ENCODE data around the gene RPTOR. TPM values are rescaled to one million over a fixed set of nuclear protein-coding genes. Genes with fewer than 3 reads are reported as not detected.

RPTOR gene
- total RNA-seq, 1 experiment from 2014 or later: 58.0 TPM

DNA sequence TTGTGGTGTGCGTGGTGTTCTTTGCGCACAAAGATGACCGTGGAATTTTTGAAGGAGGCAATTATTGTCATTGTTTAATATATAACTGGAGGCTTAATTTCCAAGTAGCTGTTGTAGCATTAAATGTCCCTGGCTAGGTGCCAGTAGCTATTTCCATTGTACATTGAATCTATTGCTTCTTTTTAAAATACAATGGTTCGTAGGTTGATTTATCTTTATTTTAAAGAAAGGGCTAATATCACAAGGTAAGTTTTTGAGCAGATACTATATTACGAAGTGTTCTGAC, 127.1 kb downstream of the RPTOR start:
- Histone ChIP-seq H3K36me3 (ENCODE audit: control insufficient read depth, insufficient read depth, low read length) (no peaks in the 10 kb centered on the region), H3K27me3 (ENCODE audit: control insufficient read depth, insufficient read depth, low read length) (no peaks in the 10 kb centered on the region), H3K4me1 (ENCODE audit: control insufficient read depth, insufficient read depth, low read length) (no peaks in the 10 kb centered on the region; the same call in 1 of the 2 replicates), H3K4me3 (ENCODE audit: low read depth in 2 of 2, low read length in 2 of 2) (no peak overlapping the region), H3K9me3 (ENCODE audit: control insufficient read depth, insufficient read depth, low read depth, low read length) (no peaks in the 10 kb centered on the region), H3K27ac (ENCODE audit: low read length) (no peak overlapping the region)
- no peak for ATAC-seq
- TF ChIP-seq, protein P1, sequence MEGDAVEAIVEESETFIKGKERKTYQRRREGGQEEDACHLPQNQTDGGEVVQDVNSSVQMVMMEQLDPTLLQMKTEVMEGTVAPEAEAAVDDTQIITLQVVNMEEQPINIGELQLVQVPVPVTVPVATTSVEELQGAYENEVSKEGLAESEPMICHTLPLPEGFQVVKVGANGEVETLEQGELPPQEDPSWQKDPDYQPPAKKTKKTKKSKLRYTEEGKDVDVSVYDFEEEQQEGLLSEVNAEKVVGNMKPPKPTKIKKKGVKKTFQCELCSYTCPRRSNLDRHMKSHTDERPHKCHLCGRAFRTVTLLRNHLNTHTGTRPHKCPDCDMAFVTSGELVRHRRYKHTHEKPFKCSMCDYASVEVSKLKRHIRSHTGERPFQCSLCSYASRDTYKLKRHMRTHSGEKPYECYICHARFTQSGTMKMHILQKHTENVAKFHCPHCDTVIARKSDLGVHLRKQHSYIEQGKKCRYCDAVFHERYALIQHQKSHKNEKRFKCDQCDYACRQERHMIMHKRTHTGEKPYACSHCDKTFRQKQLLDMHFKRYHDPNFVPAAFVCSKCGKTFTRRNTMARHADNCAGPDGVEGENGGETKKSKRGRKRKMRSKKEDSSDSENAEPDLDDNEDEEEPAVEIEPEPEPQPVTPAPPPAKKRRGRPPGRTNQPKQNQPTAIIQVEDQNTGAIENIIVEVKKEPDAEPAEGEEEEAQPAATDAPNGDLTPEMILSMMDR (IDR thresholded peaks at IDR 0.05): no peak
- no peak for TF ChIP-seq TCF7L2 (IDR thresholded peaks at IDR 0.05; ENCODE audit: low read depth, low read length)
- TF ChIP-seq SIN3A (IDR thresholded peaks at IDR 0.05; ENCODE audit: borderline replicate concordance, insufficient read depth, low read depth, low read length): no peak
- no peak for TF ChIP-seq POLR2AphosphoS5 (IDR thresholded peaks at IDR 0.05; ENCODE audit: low read depth, low read length)
- TF ChIP-seq, protein P2, sequence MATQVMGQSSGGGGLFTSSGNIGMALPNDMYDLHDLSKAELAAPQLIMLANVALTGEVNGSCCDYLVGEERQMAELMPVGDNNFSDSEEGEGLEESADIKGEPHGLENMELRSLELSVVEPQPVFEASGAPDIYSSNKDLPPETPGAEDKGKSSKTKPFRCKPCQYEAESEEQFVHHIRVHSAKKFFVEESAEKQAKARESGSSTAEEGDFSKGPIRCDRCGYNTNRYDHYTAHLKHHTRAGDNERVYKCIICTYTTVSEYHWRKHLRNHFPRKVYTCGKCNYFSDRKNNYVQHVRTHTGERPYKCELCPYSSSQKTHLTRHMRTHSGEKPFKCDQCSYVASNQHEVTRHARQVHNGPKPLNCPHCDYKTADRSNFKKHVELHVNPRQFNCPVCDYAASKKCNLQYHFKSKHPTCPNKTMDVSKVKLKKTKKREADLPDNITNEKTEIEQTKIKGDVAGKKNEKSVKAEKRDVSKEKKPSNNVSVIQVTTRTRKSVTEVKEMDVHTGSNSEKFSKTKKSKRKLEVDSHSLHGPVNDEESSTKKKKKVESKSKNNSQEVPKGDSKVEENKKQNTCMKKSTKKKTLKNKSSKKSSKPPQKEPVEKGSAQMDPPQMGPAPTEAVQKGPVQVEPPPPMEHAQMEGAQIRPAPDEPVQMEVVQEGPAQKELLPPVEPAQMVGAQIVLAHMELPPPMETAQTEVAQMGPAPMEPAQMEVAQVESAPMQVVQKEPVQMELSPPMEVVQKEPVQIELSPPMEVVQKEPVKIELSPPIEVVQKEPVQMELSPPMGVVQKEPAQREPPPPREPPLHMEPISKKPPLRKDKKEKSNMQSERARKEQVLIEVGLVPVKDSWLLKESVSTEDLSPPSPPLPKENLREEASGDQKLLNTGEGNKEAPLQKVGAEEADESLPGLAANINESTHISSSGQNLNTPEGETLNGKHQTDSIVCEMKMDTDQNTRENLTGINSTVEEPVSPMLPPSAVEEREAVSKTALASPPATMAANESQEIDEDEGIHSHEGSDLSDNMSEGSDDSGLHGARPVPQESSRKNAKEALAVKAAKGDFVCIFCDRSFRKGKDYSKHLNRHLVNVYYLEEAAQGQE (IDR thresholded peaks at IDR 0.05; ENCODE audit: insufficient read depth in 1 of 2, low read depth in 2 of 2, low read length in 1 of 2): no peak
- POLR2A ChIA-PET: no interaction called here
- BruUV-seq (replicated peaks): no TSS peak
- in situ Hi-C loops (cut with HindIII; ENCODE audit: low pct_unique_long_range_greater_than_20kb, low sequenced_read_pairs): no loop called here
- intact Hi-C loops (cut with micrococcal nuclease; ENCODE audit: unreplicated experiment): no loop called here
- CTCF ChIA-PET: no interaction called here
- DNase-seq (ENCODE audit: low read depth, low spot score): no peak

DNA sequence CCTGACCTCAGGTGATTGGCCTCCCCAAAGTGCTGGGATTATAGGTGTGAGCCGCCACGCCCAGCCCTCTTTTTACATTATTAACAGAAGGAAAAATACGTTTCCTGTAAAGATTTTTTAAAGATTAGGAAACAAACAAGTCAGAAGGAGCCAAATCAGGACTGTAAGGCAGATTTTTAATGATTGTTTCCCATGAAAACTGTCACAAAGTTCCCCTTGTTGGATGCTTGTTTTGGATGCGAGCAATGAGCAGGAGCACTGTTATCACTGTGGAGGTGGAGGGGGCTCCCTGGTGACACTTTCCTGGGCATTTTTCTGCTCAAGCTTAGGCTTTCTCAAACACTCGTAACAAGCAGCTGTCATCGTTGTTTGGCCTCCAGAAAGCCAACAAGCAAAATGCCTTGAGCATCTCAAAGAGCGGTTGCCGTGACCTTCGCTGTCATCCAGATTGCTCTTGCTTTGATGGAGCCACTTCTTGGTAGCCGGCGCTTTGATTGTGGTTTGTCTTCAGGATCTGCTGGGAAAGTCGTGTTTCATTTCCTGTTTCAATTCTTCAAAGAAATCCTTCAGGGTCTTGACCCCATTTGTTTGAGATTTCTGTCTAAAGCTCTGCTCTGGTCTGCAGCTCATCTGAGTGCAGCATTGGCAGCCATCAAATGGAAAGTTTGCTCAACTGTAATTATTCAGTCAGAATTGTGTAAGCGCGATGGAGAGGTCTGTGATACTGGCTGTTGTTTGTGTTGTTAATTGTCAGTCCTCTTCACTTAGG, 128.7 kb downstream of the RPTOR start:
- TF ChIP-seq, protein P1 (IDR thresholded peaks at IDR 0.05): no peak
- TF ChIP-seq POLR2AphosphoS5 (IDR thresholded peaks at IDR 0.05; ENCODE audit: low read depth, low read length) (no peak), TCF7L2 (IDR thresholded peaks at IDR 0.05; ENCODE audit: low read depth, low read length) (no peak), SIN3A (IDR thresholded peaks at IDR 0.05; ENCODE audit: borderline replicate concordance, insufficient read depth, low read depth, low read length) (no peak)
- TF ChIP-seq, protein P2 (IDR thresholded peaks at IDR 0.05; ENCODE audit: insufficient read depth in 1 of 2, low read depth in 2 of 2, low read length in 1 of 2): no peak
- POLR2A ChIA-PET: no interaction called here
- Histone ChIP-seq H3K27me3 (ENCODE audit: control insufficient read depth, insufficient read depth, low read length) (no peaks in the 10 kb centered on the region), H3K4me3 (ENCODE audit: low read depth in 2 of 2, low read length in 2 of 2) (no peak overlapping the region), H3K9me3 (ENCODE audit: control insufficient read depth, insufficient read depth, low read depth, low read length) (no peaks in the 10 kb centered on the region), H3K27ac (ENCODE audit: low read length) (no peak overlapping the region), H3K4me1 (ENCODE audit: control insufficient read depth, insufficient read depth, low read length) (no peaks in the 10 kb centered on the region; the same call in 1 of the 2 replicates), H3K36me3 (ENCODE audit: control insufficient read depth, insufficient read depth, low read length) (no peaks in the 10 kb centered on the region)
- DNase-seq (ENCODE audit: low read depth, low spot score) (no peak), ATAC-seq (no peak)
- in situ Hi-C loops (cut with HindIII; ENCODE audit: low pct_unique_long_range_greater_than_20kb, low sequenced_read_pairs): no loop called here
- no TSS peak for BruUV-seq (replicated peaks)
- intact Hi-C loops (cut with micrococcal nuclease; ENCODE audit: unreplicated experiment): no loop called here
- CTCF ChIA-PET: no interaction called here
